GM19240 (cell line): ENCODE results near the gene ANXA1.
"Not testable (repeated sequence)": the region's sequence is repeated elsewhere in the genome, so short reads cannot be mapped to it uniquely, and the experiment has no call there.

Experiments used
- DNase-seq: peaks from one replicate; pipeline ENCODE4 v3.0.0; 2011; ENCODE audit warnings: low spot score; ENCODE audit not compliant: insufficient read length

Gene ANXA1

GRCh38 chr9:73167614-73168013 lies 15.9 kb downstream of the ANXA1 start:
- no peak for DNase-seq

DNA sequence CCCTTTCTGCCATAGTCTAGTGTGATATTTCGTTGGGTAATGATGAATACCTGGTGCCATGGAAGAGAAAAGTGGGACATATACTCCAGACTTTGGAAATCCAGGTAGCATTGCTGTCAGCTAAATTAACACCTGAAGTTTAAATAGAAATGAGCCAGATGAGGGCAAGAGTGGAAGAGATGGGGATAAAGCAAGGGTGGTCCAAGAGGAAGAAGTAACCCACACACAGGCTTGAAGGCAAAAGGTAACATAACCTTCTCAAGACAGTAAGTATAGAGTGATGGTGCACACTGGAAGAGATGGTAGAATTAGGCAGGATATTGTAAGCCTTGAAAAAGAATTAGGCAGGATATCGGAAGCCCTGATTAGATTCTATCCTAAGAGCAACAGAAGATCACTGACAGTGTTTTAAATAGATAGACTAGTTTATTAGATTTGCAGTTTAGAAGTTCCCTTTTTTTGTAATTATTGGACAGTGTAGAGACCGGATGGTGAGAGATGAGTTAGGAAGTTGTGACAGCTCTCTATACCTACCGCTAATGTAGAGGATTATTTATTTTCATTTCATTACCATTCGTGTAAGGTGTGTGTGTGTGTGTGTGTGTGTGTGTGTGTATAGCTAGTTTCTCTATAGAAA lies 16.8 kb downstream of the ANXA1 start:
- DNase-seq, result no peak

DNA sequence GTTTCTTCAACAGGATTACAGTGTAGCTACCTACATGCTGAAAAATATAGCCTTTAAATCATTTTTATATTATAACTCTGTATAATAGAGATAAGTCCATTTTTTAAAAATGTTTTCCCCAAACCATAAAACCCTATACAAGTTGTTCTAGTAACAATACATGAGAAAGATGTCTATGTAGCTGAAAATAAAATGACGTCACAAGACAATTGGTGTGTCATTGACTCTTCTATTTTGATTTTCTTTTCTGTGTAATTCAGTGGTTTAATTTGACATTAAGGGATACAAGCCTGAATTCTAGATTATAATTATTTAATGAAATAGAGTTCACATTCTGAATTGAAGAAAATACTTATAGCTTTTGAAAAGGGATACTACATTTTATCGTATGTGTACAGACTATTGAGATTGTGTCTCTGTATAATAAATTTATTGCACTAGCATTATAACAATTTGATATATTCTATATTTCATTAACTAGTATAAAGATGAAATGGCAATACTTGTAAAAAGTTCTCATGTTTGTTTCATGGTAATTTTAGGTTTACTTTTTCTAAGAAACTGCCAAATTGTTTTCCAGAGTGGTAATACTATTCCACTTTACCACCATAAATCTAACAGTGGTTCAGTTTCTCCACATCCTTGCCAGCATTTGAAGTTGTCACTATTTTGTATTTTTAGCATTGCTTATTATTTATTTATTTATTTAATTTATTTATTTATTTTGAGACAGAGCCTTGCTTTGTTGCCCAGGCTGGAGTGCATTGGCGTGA lies 18.7 kb downstream of the ANXA1 start:
- DNase-seq, result no peak

DNA sequence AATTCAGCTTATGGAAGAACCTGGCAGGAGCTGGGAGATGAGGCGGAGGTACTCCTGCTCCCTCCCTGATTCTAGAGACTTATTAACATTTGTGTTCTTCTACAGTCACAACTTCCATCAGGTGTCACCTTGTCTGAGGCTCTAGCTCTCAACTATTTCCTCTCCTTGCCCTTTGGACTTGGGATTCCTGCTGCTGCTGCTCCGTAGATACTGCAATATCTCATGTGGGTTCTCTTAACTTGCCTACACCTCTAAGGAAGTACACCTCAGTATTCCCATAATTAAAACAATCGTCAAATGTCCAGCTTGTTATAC lies 21.2 kb downstream of the ANXA1 start:
- DNase-seq, result no peak

DNA sequence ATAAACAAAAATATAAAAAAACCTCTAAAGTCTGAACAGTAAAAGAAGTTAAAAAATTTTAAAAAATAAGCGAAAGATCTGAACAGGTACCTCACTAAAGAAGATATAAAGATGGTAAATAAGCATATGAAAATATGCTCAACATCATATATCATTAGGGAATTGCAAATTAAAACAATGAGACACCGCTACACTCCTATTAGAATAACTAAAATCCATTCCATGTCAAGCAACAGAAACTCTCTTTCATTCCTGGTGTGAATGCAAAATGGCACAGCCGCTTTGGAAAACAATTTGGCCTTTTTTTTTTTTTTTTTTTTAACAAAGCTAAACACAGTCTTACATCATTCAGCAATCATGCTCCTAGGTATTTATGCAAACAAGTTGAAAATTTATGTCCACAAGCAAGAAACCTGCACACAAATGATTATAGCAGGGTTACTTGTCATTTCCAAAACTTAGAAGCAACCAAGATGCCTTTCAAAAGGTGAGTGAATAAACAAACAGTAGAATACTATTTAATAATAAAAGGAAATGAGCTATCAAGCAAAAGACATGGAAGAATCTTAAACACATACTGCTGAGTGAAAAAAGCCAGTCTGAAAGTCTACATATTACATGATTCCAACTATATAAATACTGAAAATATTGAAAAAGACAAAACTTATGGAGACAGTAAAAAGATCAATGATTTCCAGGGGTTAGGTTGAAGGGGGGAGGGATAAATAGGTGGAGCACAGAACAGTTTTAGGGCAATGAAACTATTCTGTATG lies 22.1 kb downstream of the ANXA1 start:
- no peak for DNase-seq

- no peak for DNase-seq
These were observed 22.8 kb downstream of the ANXA1 start for GRCh38 chr9:73174330-73174980.

GRCh38 chr9:73176450-73176875 lies 24.8 kb downstream of the ANXA1 start:
- DNase-seq, result no peak

GRCh38 chr9:73178044-73178443 lies 26.4 kb downstream of the ANXA1 start:
- no peak for DNase-seq

- no peak for DNase-seq
These were observed 27.9 kb downstream of the ANXA1 start for GRCh38 chr9:73179589-73179988.

- no peak for DNase-seq
These were observed 28.7 kb downstream of the ANXA1 start for GRCh38 chr9:73180403-73180802.

- no peak for DNase-seq
These were observed 31.3 kb downstream of the ANXA1 start for GRCh38 chr9:73182928-73183327.

GRCh38 chr9:73183428-73183827 lies 31.8 kb downstream of the ANXA1 start:
- DNase-seq, result no peak

DNA sequence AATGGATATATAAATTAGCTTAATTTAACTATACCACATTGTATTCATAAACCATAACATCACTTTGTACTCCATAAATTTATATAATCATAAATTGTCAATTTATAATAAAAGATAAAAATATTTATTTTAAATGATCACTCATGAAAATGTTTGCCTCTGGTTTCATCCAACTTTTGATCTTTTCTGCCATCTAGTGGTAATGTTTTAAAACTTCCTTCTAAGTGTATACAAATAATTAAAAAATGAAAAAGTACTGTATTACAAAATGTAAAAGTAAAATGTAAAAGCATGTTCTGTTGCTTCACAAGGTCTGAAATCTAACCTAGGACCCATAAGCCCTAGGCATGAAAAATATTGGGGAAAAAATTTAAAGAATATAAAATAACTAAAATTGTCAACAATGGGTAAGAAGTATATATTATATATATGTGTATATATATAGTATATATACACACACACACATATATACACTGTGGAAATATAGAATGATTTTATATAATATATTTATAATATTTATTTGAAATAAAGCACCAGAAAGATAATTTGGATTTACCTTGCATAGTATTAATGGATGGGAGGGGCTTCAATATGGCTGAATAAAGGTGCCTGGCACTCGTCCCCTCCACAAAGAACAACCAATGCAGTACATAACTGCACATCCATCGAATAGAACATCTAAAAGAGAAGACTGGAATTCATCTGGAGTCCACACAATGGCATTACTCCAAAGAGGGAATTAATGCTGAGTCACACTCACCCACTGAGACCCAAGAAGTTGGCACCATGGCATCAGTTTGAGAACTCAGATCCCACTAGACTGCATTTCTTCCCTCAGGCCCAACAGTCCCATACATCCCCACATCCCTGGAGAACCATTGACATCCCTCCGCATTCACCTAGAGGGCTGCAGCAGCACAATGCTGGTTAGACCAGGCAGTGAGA lies 32.5 kb downstream of the ANXA1 start:
- no peak for DNase-seq

DNA sequence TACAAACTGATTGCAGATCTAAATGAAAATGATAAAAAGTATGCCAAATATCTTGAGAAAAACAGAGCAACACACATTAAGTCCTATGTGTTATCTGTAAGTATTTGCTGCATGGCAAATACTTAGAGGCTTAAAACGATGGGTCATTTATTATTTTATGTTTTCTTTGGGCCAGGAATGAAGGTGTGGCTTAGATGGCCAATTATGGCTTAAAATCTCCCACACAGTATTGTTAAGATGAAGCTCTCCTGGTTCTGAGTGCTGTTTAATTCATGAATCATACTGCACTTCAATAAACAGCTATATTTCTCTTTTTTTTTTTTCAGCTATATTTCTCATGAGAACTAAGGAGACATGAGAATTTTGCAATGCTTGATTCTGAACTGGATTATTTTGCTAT lies 39.4 kb downstream of the ANXA1 start:
- DNase-seq, result not testable (repeated sequence)

GRCh38 chr9:73194284-73194683 lies 42.6 kb downstream of the ANXA1 start:
- DNase-seq, result no peak

DNA sequence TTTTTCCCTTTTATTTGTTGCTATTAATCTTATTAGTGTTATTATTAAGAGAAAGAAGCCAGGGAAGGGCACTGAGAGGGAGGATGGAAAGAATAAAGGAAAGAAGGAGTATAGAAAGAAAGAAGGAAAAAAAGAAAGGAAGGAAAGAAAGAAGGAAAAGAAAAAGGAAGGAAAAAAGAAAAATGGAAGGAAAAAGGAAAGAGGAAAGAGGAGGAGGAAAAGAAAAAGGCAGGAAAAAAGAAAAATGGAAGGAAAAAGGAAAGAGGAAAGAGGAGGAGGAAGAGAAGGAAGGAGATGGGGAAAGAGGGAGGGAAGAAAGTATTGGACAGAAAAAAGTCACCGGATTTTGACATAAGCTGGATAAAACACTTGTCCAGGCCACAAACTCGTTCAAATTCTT lies 47.8 kb downstream of the ANXA1 start:
- no peak for DNase-seq

GRCh38 chr9:73199886-73200285 lies 48.2 kb downstream of the ANXA1 start:
- DNase-seq, result no peak

GRCh38 chr9:73200694-73201452 lies 49.2 kb downstream of the ANXA1 start:
- no peak for DNase-seq

- DNase-seq, result no peak
These were observed 51.3 kb downstream of the ANXA1 start for GRCh38 chr9:73202980-73203379.

DNA sequence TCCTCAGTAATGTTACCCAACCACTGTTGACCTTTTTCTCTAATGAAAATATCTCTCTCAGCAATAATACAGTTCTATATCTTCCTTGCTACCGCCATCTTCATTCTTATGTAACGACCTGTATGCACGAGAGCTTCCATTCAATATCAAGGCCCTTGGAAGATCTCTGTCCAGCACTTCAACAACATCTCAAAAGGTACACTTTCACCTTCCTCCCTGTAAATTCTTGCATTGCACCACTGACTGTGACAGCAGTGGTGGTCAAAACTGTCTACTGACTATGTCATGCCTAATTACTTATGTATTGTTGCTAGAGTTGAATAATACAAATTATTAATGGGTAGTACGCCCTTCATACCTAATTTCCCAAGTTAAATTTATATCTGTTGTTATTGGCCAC lies 53.3 kb downstream of the ANXA1 start:
- DNase-seq, result no peak
